ENCODE data around the gene TSHZ3.

The TSHZ3 gene

DNA sequence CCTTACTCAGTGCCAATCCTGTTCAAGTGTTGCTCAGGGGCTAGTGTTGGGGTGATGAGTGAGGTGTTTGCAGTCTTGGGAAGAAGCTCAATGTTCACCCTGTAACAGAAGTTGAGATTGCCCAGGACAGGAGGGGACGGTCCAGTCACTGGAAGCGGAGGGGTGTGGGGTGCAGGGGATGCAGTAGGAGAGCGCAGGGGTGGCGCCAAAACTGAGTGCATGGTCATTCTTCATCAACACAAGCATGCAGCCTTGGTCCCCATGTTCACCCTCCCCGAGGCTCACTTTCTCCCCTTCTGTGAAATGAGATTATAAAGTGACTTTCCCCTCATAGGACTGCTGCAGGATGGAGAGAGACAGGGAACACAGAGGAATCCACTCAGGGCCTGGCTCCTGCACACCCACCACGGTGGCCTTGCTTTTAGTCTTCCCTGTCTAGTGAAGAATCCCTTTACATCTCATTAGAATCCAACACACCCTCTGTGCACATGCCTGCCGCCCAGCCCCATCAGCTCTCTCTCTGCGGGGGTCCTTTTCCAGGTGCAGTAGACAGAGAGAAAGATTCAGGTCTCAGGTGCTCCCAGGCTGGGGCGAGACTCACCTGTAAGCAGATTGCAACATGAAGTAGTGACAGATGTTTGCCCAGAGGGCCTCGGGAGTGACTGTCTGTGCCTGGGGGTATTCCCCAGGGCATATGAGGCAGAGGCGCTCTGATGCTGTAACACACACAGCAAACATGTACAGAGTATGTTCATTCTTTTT, 93.2 kb downstream of the TSHZ3 start:
- no peak for DNase-seq (ENCODE audit: low read depth, low spot score)
- POLR2A ChIA-PET = no interaction called here
- TF ChIP-seq, protein P1, sequence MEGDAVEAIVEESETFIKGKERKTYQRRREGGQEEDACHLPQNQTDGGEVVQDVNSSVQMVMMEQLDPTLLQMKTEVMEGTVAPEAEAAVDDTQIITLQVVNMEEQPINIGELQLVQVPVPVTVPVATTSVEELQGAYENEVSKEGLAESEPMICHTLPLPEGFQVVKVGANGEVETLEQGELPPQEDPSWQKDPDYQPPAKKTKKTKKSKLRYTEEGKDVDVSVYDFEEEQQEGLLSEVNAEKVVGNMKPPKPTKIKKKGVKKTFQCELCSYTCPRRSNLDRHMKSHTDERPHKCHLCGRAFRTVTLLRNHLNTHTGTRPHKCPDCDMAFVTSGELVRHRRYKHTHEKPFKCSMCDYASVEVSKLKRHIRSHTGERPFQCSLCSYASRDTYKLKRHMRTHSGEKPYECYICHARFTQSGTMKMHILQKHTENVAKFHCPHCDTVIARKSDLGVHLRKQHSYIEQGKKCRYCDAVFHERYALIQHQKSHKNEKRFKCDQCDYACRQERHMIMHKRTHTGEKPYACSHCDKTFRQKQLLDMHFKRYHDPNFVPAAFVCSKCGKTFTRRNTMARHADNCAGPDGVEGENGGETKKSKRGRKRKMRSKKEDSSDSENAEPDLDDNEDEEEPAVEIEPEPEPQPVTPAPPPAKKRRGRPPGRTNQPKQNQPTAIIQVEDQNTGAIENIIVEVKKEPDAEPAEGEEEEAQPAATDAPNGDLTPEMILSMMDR (IDR thresholded peaks at IDR 0.05; ENCODE audit: insufficient read depth, low read length, missing control alignments) = no peak
- no peak overlapping the region for H3K4me3 ChIP-seq (ENCODE audit: low read depth, low read length)
- CTCF ChIA-PET = no interaction called here

DNA sequence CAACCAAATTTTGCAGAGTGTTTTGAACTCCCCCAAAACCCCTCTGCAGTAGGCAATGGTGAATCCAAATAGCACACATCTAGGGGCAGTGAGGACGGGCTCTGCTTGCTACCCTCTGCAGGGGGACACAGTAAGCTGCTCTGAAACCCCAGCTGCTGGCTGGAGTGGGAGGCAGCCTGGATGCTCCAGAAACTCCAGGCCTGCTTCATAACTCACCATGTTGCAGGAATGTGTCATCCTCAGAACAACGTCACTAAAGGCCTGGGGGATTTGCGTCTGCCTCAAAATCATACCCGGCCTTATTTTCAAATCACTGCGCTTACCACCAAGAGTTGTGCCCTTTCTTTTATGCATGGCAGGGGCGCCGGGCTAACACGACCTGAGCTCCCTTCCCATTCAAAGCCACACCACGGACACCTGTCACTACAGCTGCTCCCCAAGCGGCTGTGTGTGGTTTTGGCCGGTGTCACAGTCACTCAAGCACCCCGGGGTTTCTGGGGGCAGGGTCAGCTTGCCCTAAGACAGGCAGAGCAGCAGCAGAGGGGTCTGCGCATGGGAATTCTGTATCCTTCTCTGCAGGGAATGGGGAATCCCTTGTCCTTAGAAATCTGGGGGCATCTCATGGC, 93.9 kb downstream of the TSHZ3 start:
- H3K4me3 ChIP-seq (ENCODE audit: low read depth, low read length) = no peak overlapping the region
- CTCF ChIA-PET = no interaction called here
- DNase-seq (ENCODE audit: low read depth, low spot score) = no peak
- POLR2A ChIA-PET = no interaction called here
- TF ChIP-seq, protein P1 (IDR thresholded peaks at IDR 0.05; ENCODE audit: insufficient read depth, low read length, missing control alignments) = no peak

DNA sequence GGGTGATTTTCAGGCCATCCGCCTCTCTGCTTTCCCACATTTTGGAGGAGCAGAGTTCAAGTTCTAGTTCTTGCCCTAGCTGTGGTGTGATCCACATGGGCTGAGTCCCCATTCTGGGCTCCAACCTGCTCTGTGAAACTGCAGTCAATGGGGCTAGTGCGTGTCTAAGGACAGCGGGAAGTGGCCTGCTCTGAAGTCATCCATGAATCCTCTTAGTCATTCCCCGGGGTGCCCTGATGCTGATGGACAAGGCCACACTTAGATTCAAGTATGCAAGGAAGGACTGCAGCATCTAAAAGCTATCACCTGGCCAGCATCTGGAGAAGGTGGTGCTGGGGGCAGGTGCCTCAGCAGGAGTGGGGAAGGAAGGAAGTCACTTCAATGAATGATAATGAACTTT, 94.6 kb downstream of the TSHZ3 start:
- TF ChIP-seq, protein P1 (IDR thresholded peaks at IDR 0.05; ENCODE audit: insufficient read depth, low read length, missing control alignments) = no peak
- ChIA-PET POLR2A (no interaction called here), CTCF (interaction anchor here (1.0 kb wide), 1 partner anchor 970 kb away, joined by 3 read pairs; no protein-coding TSS in a partner anchor)
- DNase-seq (ENCODE audit: low read depth, low spot score) = no peak
- H3K4me3 ChIP-seq (ENCODE audit: low read depth, low read length) = no peak overlapping the region

DNA sequence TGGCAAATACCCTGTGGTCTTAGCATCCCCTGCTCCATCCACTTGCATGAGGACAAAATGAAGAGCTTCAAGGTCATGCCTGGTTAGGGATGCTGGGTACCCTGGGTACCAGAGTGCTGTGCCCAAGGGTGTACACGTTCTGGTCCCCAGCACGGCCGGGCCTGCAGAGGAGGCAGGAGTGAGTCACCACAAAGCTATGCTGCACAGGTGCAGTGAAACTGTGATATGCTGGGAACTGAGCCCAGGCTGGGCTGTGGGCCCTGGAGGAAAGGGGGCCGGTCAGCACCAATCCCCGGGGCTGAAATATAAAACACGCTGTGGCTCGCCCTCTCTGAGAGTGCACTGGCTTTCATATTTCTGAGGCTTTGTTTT, 95.1 kb downstream of the TSHZ3 start:
- TF ChIP-seq, protein P1 (IDR thresholded peaks at IDR 0.05; ENCODE audit: insufficient read depth, low read length, missing control alignments) = no peak
- DNase-seq (ENCODE audit: low read depth, low spot score) = no peak
- POLR2A ChIA-PET = no interaction called here
- CTCF ChIA-PET = interaction anchor here (1.0 kb wide), 1 partner anchor 970 kb away, joined by 3 read pairs; no protein-coding TSS in a partner anchor
- H3K4me3 ChIP-seq (ENCODE audit: low read depth, low read length) = no peak overlapping the region

DNA sequence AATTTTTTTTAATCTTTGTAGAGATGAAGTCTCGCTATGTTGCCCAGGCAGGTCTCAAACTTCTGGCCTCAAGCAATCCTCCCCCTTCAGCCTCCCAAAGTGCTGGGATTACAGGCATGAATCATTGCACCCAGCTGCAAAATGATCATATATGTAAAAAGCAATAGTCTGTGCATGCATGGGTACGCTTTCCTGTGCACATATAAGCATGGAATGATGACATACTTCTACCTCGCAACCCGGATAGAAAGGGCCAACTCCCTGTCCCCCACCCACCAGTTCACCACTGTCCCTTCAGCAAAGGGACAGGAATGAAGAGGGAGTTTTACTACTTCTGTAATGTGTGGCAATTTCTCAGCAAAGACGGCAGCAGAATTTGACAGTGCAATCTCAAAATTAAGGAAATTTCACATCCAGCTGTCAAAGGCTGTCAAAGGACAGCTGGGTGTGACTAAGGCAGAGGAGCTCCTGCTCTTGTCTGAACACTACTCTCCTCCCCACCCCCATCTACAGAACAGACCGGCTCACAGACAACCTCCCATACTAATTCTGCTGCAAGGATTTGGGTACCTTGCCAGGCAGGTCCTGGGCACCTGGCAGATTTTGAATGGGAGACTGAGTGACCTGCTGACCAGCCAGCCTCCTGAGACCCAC, 95.6 kb downstream of the TSHZ3 start:
- H3K4me3 ChIP-seq (ENCODE audit: low read depth, low read length) = no peak overlapping the region
- TF ChIP-seq, protein P1 (IDR thresholded peaks at IDR 0.05; ENCODE audit: insufficient read depth, low read length, missing control alignments) = no peak
- ChIA-PET CTCF (interaction anchor here (1.0 kb wide), 1 partner anchor 970 kb away, joined by 3 read pairs; no protein-coding TSS in a partner anchor), POLR2A (no interaction called here)
- no peak for DNase-seq (ENCODE audit: low read depth, low spot score)

DNA sequence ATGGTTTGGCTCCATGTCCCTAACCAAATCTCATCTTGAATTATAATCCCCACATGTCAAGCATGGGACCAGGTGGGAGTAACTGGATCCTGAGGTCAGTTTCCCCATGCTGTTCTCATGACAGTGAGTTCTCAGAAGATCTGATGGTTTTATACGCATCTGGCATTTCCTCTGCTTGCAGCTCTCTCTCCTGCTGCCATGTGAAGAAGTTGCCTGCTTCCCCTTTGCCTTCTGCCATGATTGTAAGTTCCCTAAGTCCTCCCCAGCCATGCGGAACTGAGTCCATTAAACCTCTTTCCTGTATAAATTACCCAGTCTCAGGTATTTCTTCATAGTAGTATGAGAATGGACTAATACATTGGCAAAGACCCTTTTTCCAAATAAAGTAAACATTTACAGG, 96.8 kb downstream of the TSHZ3 start:
- ChIA-PET CTCF (no interaction called here), POLR2A (no interaction called here)

More for the DNA sequence above, 96.8 kb downstream of the TSHZ3 start:
- no peak overlapping the region for H3K4me3 ChIP-seq (ENCODE audit: low read depth, low read length)
- TF ChIP-seq, protein P1 (IDR thresholded peaks at IDR 0.05; ENCODE audit: insufficient read depth, low read length, missing control alignments) = no peak
- no peak for DNase-seq (ENCODE audit: low read depth, low spot score)

Data from AG04449 (cell line).